H9 (cell line): ENCODE measurements around the gene APLP2. TPM values are rescaled to one million over a fixed set of nuclear protein-coding genes. Genes with fewer than 3 reads are reported as not detected.

ENCODE experiments used
- DNase-seq: peaks from one replicate; pipeline ENCODE4 v3.0.0-alpha.2; 2017
- H2AFZ ChIP-seq: one replicate; pipeline ENCODE4 v1.6.1; 2013; ENCODE audit warnings: mild to moderate bottlenecking, low read length, control low read depth, moderate library complexity
- H2AK5ac ChIP-seq: 2 replicates; pipeline ENCODE4 v1.6.1; 2013; ENCODE audit warnings: low read length, control low read depth, mixed read lengths; ENCODE audit not compliant: insufficient read length
- H2BK120ac ChIP-seq: one replicate; pipeline ENCODE4 v1.6.1; 2013; ENCODE audit warnings: low read depth, mild to moderate bottlenecking, low read length, control low read depth, inconsistent platforms; ENCODE audit not compliant: poor library complexity, severe bottlenecking
- H2BK12ac ChIP-seq: 2 replicates; pipeline ENCODE4 v1.6.1; 2013; ENCODE audit warnings: low read length, control low read depth, mixed read lengths, low read depth; ENCODE audit not compliant: insufficient read length
- H2BK15ac ChIP-seq: 2 replicates; pipeline ENCODE4 v1.6.1; 2013; ENCODE audit warnings: low read depth, low read length, control low read depth
- H2BK20ac ChIP-seq: one replicate; pipeline ENCODE4 v1.6.1; 2013; ENCODE audit warnings: low read depth, mild to moderate bottlenecking, low read length, control low read depth, inconsistent platforms; ENCODE audit not compliant: poor library complexity, severe bottlenecking
- H2BK5ac ChIP-seq: 2 replicates; pipeline ENCODE4 v1.6.1; 2013; ENCODE audit warnings: low read length, control low read depth, mixed read lengths; ENCODE audit not compliant: insufficient read length
- H3K14ac ChIP-seq: 2 replicates; pipeline ENCODE4 v1.6.1; 2013; ENCODE audit warnings: low read length, control low read depth; ENCODE audit not compliant: insufficient read depth
- H3K18ac ChIP-seq: 2 replicates; pipeline ENCODE4 v1.6.1; 2013; ENCODE audit warnings: low read depth, mild to moderate bottlenecking, mixed read lengths, low read length, control low read depth; ENCODE audit not compliant: insufficient read length
- H3K23ac ChIP-seq: 2 replicates; pipeline ENCODE4 v1.6.1; 2013; ENCODE audit warnings: low read length, control low read depth, mixed read lengths, low read depth; ENCODE audit not compliant: insufficient read length
- H3K23me2 ChIP-seq: 2 replicates; pipeline ENCODE4 v1.6.1; 2013; ENCODE audit warnings: low read depth, mild to moderate bottlenecking, mixed read lengths, low read length, control low read depth; ENCODE audit not compliant: insufficient read length, poor library complexity, severe bottlenecking
- H3K27ac ChIP-seq: 2 replicates; pipeline ENCODE4 v1.5.1; 2013; ENCODE audit warnings: low read length, control low read depth, mixed read lengths, low read depth; ENCODE audit not compliant: insufficient read length
- H3K27me3 ChIP-seq: 2 replicates; pipeline ENCODE4 v1.6.1; 2013; ENCODE audit warnings: low read length, control low read depth, inconsistent platforms; ENCODE audit not compliant: insufficient read depth
- H3K4ac ChIP-seq: 2 replicates; pipeline ENCODE4 v1.6.1; 2013; ENCODE audit warnings: low read depth, mild to moderate bottlenecking, control low read depth, inconsistent platforms, low read length, moderate library complexity
- H3K4me1 ChIP-seq: 2 replicates; pipeline ENCODE4 v1.6.1; 2013; ENCODE audit warnings: low read length, control low read depth, inconsistent platforms; ENCODE audit not compliant: insufficient read depth
- H3K4me2 ChIP-seq: 2 replicates; pipeline ENCODE4 v1.6.1; 2013; ENCODE audit warnings: low read length, control low read depth, mixed read lengths; ENCODE audit not compliant: insufficient read length, insufficient read depth
- H3K56ac ChIP-seq: 2 replicates; pipeline ENCODE4 v1.6.1; 2013; ENCODE audit warnings: low read depth, mild to moderate bottlenecking, mixed read lengths, low read length, control low read depth; ENCODE audit not compliant: insufficient read length
- H3K79me1 ChIP-seq: 2 replicates; pipeline ENCODE4 v1.6.1; 2013; ENCODE audit warnings: low read depth, mild to moderate bottlenecking, moderate library complexity, low read length, control low read depth, inconsistent platforms; ENCODE audit not compliant: insufficient read depth, poor library complexity, severe bottlenecking
- H3K79me2 ChIP-seq: 2 replicates; pipeline ENCODE4 v1.6.1; 2013; ENCODE audit warnings: low read length, control low read depth, inconsistent platforms; ENCODE audit not compliant: insufficient read depth
- H3K9ac ChIP-seq: 2 replicates; pipeline ENCODE4 v1.6.1; 2013; ENCODE audit warnings: low read length, control low read depth, mixed read lengths; ENCODE audit not compliant: insufficient read length; ENCODE audit errors: extremely low read depth
- H3K9me3 ChIP-seq: one replicate; pipeline ENCODE4 v1.6.1; 2013; ENCODE audit warnings: low read depth, low read length, inconsistent platforms; ENCODE audit not compliant: control insufficient read depth
- H3T11ph ChIP-seq: one replicate; pipeline ENCODE4 v1.6.1; 2013; ENCODE audit warnings: mild to moderate bottlenecking, low read length, control low read depth, inconsistent platforms
- H4K20me1 ChIP-seq: one replicate; pipeline ENCODE4 v1.6.1; 2013; ENCODE audit not compliant: control insufficient read depth, insufficient read length, insufficient read depth
- H4K5ac ChIP-seq: 2 replicates; pipeline ENCODE4 v1.6.1; 2013; ENCODE audit warnings: low read depth, mild to moderate bottlenecking, mixed read lengths, low read length, control low read depth; ENCODE audit not compliant: insufficient read length
- H4K8ac ChIP-seq: replicated peaks from 2 replicates; pipeline ENCODE4 v1.6.1; 2013; ENCODE audit warnings: low read length, control low read depth, mixed read lengths, low read depth; ENCODE audit not compliant: insufficient read length
- H4K91ac ChIP-seq: 2 replicates; pipeline ENCODE4 v1.6.1; 2013; ENCODE audit warnings: low read depth, mild to moderate bottlenecking, moderate library complexity, mixed read lengths, low read length, control low read depth; ENCODE audit not compliant: insufficient read length
- H3K27ac Mint-ChIP-seq, 3 experiments: 2 replicates in 2 of 3; 3 replicates in 1 of 3; pipeline ENCODE4 v1.8.0; 2020 to 2021; ENCODE audit warnings: mixed read lengths in 3 of 3, mild to moderate bottlenecking in 1 of 3, moderate library complexity in 1 of 3
- H3K27me3 Mint-ChIP-seq: 2 replicates; pipeline ENCODE4 v1.8.0; 2021; ENCODE audit warnings: low read depth, mild to moderate bottlenecking, moderate library complexity, mixed read lengths
- H3K36me3 Mint-ChIP-seq, 3 experiments: 2 replicates in 2 of 3; 3 replicates in 1 of 3; pipeline ENCODE4 v1.8.0; 2020 to 2021; ENCODE audit warnings: low read depth in 3 of 3, mixed read lengths in 3 of 3; ENCODE audit not compliant: insufficient read depth in 1 of 3
- H3K4me1 Mint-ChIP-seq, 2 experiments: 2 replicates each; pipeline ENCODE4 v1.8.0; 2020; ENCODE audit warnings: mixed read lengths in 2 of 2
- H3K4me3 Mint-ChIP-seq, 2 experiments: 2 replicates in 1 of 2; 3 replicates in 1 of 2; pipeline ENCODE4 v1.8.0; 2020 to 2021; ENCODE audit warnings: mild to moderate bottlenecking in 2 of 2, mixed read lengths in 2 of 2, moderate library complexity in 1 of 2
- H3K9me3 Mint-ChIP-seq, 2 experiments: 2 replicates in 1 of 2; 3 replicates in 1 of 2; pipeline ENCODE4 v1.8.0; 2020; ENCODE audit warnings: mild to moderate bottlenecking in 2 of 2, mixed read lengths in 2 of 2, moderate library complexity in 1 of 2
- WGBS: extraction: QIAGEN DNeasy Blood & Tissue Kit; methylation state at CpG from one replicate; pipeline ENCODE4 v1.1.7; 2013; ENCODE audit warnings: missing lambda C conversion rate, low lambda C conversion rate, mixed read lengths; ENCODE audit not compliant: insufficient read length; ENCODE audit errors: extremely low coverage; 5-methylcytosine and 5-hydroxymethylcytosine counted together
- total RNA-seq: library from RNA; stranded (reverse); gene quantifications from 2 replicates; pipeline ENCODE4 v1.2.1, GENCODE V29; 2021
- TF ChIP-seq, protein P1 (sequence below): fragments of 200-600 bp; sonication (generic); conservative IDR thresholded peaks from 3 replicates; pipeline ENCODE4 v1.8.0; 2021; ENCODE audit warnings: antibody characterized with exemption, mild to moderate bottlenecking

The APLP2 gene
- total RNA-seq, 1 experiment from 2014 or later = 328 TPM

DNA sequence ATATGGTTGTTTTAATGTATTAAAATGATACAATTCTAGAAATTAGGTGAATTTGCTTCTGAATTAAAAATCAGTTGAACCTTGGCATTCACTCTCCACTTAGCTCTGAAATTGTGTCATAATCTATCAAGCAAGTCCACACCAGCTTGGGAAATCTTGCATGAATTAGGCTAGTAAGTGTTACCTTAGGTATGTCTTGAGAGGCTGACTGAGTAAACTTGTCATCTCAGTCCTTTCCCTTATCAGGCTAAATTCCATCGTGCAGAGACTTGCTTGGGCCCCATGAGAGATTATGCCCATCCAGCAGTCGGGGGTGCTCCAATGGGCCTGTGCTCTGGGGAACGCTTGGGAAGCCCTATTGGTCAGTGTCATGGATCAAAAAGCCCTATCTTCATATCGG is 55.9 kb downstream of the APLP2 start:
- Histone ChIP-seq H3T11ph (no peak overlapping the region), H3K56ac (no peak overlapping the region), H3K27ac (no peak overlapping the region), H3K4ac (no peak overlapping the region), H4K20me1 (no peaks in the 10 kb centered on the region), H2BK12ac (no peak overlapping the region), H3K18ac (no peak overlapping the region), H2BK5ac (no peak overlapping the region), H2AFZ (no peak overlapping the region), H2BK20ac (no peak overlapping the region), H3K27me3 (no peaks in the 10 kb centered on the region), H2BK15ac (no peak overlapping the region), H4K91ac (no peak overlapping the region), H4K8ac (no peak overlapping the region), H3K9ac (no peak overlapping the region), H2AK5ac (no peak overlapping the region), H3K79me2 (no peaks in the 10 kb centered on the region), H3K4me2 (no peak overlapping the region), H2BK120ac (no peak overlapping the region), H3K79me1 (peaks cover 2% of the 10 kb centered on the region), H4K5ac (no peak overlapping the region), H3K4me1 (no peaks in the 10 kb centered on the region), H3K14ac (no peak overlapping the region), H3K9me3 (no peaks in the 10 kb centered on the region), H3K23me2 (no peaks in the 10 kb centered on the region), H3K23ac (no peak overlapping the region)
- H3K27ac Mint-ChIP-seq = no peak overlapping the region
- peaks cover 2 to 3% of the 10 kb centered on the region in 2 experiments; a peak in 1 of 4 replicates for H3K4me1 Mint-ChIP-seq
- no CpG with 5 or more reads among the region's 4 CpGs for whole genome bisulfite sequencing
- H3K9me3 Mint-ChIP-seq = no peaks in the 10 kb centered on the region
- no peaks in the 10 kb centered on the region for H3K27me3 Mint-ChIP-seq
- no peak for DNase-seq
- peaks cover 73 to 88% (median 85%) of the 10 kb centered on the region in 3 experiments; a peak in 6 of 7 replicates for H3K36me3 Mint-ChIP-seq
- TF ChIP-seq, protein P1, sequence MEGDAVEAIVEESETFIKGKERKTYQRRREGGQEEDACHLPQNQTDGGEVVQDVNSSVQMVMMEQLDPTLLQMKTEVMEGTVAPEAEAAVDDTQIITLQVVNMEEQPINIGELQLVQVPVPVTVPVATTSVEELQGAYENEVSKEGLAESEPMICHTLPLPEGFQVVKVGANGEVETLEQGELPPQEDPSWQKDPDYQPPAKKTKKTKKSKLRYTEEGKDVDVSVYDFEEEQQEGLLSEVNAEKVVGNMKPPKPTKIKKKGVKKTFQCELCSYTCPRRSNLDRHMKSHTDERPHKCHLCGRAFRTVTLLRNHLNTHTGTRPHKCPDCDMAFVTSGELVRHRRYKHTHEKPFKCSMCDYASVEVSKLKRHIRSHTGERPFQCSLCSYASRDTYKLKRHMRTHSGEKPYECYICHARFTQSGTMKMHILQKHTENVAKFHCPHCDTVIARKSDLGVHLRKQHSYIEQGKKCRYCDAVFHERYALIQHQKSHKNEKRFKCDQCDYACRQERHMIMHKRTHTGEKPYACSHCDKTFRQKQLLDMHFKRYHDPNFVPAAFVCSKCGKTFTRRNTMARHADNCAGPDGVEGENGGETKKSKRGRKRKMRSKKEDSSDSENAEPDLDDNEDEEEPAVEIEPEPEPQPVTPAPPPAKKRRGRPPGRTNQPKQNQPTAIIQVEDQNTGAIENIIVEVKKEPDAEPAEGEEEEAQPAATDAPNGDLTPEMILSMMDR = no peak
- no peak overlapping the region for H3K4me3 Mint-ChIP-seq
